Activated CD4-positive, alpha-beta T cell treated with anti-CD3 and anti-CD28 coated beads, Interleukin-2, amount 50 U/mL, for 24 hours (primary cell): ENCODE results near the gene SNX33.
"Not testable (repeated sequence)": the region's sequence is repeated elsewhere in the genome, so short reads cannot be mapped to it uniquely, and the experiment has no call there.

ENCODE experiments used
- DNase-seq, 2 donors: peaks; one replicate each; pipeline ENCODE4 v3.0.0-alpha.2; 2020; ENCODE audit warnings: low read depth in 1 of 2, low spot score in 1 of 2

The SNX33 gene

GRCh38 chr15:75661756-75662140, 14.0 kb downstream of the SNX33 start:
- DNase-seq = no peak

GRCh38 chr15:75662823-75663519, 15.3 kb downstream of the SNX33 start:
- no peak for DNase-seq

- no peak for DNase-seq
Measured at GRCh38 chr15:75663931-75664421, 16.3 kb downstream of the SNX33 start.

- DNase-seq = no peak
Measured at GRCh38 chr15:75666823-75667501, 19.2 kb downstream of the SNX33 start.

GRCh38 chr15:75669191-75669878, 21.6 kb downstream of the SNX33 start:
- no peak for DNase-seq

- no peak for DNase-seq
Measured at GRCh38 chr15:75669879-75670212, 22.1 kb downstream of the SNX33 start.

GRCh38 chr15:75671730-75672602, 24.3 kb downstream of the SNX33 start:
- DNase-seq = no peak

- DNase-seq = no peak
Measured at GRCh38 chr15:75672646-75673425, 25.1 kb downstream of the SNX33 start.

- no peak for DNase-seq
Measured at GRCh38 chr15:75673426-75674235, 25.9 kb downstream of the SNX33 start.

- no peak for DNase-seq
Measured at GRCh38 chr15:75674366-75674765, 26.7 kb downstream of the SNX33 start.

- no peak for DNase-seq
Measured at GRCh38 chr15:75675579-75676404, 28.1 kb downstream of the SNX33 start.

- no peak for DNase-seq
Measured at GRCh38 chr15:75676688-75677464, 29.2 kb downstream of the SNX33 start.

- no peak for DNase-seq
Measured at GRCh38 chr15:75677465-75678323, 30.0 kb downstream of the SNX33 start.

GRCh38 chr15:75678324-75678690, 30.6 kb downstream of the SNX33 start:
- not testable (repeated sequence) for DNase-seq

GRCh38 chr15:75680007-75680789, 32.5 kb downstream of the SNX33 start:
- DNase-seq = no peak
